GM19193 (cell line): ENCODE data around the gene PLEKHA5.

Experiments used
- POLR2A ChIP-seq: IDR thresholded peaks from 4 replicates; pipeline ENCODE4 v1.6.1; 2011; ENCODE audit not compliant: insufficient read depth, insufficient read length; ENCODE audit errors: extremely low read depth

PLEKHA5 gene, protein sequence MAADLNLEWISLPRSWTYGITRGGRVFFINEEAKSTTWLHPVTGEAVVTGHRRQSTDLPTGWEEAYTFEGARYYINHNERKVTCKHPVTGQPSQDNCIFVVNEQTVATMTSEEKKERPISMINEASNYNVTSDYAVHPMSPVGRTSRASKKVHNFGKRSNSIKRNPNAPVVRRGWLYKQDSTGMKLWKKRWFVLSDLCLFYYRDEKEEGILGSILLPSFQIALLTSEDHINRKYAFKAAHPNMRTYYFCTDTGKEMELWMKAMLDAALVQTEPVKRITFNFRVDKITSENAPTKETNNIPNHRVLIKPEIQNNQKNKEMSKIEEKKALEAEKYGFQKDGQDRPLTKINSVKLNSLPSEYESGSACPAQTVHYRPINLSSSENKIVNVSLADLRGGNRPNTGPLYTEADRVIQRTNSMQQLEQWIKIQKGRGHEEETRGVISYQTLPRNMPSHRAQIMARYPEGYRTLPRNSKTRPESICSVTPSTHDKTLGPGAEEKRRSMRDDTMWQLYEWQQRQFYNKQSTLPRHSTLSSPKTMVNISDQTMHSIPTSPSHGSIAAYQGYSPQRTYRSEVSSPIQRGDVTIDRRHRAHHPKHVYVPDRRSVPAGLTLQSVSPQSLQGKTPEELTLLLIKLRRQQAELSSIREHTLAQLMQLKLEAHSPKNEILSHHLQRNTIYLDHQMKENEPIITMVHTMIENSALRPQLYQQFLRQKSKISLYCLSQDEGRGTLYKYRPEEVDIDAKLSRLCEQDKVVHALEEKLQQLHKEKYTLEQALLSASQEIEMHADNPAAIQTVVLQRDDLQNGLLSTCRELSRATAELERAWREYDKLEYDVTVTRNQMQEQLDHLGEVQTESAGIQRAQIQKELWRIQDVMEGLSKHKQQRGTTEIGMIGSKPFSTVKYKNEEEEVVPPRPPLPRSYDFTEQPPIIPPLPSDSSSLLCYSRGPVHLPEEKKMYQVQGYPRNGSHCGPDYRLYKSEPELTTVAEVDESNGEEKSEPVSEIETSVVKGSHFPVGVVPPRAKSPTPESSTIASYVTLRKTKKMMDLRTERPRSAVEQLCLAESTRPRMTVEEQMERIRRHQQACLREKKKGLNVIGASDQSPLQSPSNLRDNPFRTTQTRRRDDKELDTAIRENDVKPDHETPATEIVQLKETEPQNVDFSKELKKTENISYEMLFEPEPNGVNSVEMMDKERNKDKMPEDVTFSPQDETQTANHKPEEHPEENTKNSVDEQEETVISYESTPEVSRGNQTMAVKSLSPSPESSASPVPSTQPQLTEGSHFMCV

DNA sequence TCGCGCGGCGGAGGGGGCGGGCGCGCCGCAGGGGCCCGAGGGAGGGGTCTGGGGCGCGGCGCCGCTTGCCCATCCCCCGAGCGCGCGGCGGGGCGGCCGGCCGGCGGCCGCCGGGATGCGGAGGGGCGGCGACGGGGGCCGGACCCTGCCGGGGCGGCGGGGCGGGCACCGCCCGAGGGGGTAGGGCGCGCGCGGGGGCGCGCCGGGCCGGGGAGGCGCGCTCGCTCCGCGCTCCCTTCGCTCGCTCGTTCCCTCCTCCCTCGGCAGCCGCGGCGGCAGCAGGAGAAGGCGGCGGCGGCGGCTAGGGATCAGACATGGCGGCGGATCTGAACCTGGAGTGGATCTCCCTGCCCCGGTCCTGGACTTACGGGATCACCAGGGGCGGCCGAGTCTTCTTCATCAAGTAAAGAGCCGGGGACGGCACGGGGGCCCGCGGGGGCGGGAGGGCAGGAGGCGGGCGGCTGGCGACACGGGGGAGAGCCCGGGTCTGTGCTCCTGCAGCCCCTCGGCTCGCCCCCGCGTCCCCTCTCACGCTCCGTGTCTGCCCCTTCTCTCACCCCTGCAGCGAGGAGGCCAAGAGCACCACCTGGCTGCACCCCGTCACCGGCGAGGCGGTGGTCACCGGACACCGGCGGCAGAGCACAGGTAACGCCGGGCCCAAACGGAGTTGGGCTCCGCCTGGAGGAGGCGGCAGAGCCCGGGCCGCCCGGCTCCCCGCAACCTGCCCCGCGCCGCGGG lies at the start of gene PLEKHA5:
Gene PLEKHA5, plus strand, starts transcription at position 248 of the 738 bp plus-strand sequence. Its CDS starts 67 bp downstream, at position 315.
- no peak for TF ChIP-seq POLR2A

DNA sequence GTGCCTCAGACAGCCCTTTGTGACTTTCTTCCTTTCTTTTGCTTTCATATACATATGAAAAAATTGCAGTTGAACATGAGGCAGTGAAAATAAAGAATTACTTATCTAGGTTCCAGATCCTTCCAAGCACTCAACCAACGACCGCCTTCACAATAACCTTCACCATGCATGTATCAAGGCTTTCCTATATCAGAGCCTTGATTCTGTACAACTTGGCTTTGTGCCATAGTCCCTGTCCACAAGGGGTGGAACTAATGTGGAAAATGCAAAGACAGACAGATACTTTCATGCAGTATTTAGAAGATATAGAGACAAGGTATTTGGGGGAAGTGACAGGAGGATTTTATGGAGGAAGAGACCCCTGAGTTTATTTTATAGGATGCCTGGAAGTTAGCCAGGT lies 48.6 kb upstream of the PLEKHA5 start:
- TF ChIP-seq POLR2A: no peak

DNA sequence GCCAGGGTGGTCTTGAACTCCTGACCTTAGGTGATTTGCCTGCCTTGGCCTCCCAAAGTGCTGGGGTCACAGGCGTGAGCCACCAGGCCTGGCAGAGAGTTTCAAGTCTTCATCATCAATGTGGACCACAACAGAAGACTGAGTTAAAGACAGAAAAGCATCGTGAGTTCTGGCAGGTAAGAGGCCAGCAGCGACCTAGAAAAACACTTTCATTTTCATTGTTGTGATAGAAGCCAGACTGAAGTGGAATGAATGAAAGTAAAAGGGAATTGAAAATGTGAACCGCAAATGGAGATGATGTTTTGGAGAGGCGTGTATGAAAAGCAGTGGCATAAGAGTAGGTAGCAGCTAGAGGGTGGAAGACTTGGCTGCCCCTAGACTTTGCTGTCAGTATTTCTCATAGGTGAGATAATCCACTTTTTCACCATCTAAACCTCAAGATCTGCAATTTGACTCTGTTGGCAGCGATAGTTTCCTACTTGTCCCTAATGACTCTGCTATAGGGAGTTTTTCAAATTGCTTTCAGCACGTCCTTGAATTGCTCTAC lies 47.1 kb upstream of the PLEKHA5 start:
- TF ChIP-seq POLR2A: no peak

DNA sequence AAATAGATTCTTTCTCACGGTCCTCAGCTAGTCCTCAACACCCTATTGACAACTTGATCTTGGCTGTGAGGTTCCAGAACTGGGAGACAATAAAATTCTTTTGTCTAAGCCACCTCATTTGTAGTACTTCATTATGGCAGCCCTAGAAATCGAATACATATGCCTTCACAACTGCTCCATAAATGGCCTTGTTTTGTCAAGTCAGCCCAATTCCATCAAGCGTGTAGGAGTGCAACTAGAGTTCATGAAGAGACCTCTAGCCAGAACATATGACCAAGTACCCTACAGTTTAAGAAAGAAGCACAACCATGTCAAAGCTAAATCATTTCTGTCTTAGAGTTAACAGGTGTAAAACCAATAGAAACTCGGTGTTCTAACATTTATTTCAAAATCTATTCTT lies 45.0 kb upstream of the PLEKHA5 start:
- no peak for TF ChIP-seq POLR2A

DNA sequence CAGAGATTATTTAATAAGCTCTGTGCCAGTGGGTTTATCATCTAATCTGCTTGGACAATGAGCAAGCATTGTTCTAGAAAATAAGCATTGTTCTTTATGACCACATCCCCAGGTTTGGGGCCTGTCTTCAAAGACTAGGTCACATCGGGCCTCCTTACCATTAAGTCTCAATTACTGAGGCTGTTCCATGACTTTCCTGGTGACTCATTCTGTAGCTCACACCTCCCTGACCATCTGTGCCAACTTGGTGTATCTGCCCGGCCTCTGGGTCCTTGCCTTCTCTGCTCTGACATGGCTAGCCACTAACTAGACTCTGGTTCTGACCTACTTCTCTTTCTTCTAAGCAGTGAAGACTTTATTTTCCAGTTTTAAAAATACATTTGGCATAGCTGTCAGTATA lies 44.4 kb upstream of the PLEKHA5 start:
- TF ChIP-seq POLR2A: no peak

DNA sequence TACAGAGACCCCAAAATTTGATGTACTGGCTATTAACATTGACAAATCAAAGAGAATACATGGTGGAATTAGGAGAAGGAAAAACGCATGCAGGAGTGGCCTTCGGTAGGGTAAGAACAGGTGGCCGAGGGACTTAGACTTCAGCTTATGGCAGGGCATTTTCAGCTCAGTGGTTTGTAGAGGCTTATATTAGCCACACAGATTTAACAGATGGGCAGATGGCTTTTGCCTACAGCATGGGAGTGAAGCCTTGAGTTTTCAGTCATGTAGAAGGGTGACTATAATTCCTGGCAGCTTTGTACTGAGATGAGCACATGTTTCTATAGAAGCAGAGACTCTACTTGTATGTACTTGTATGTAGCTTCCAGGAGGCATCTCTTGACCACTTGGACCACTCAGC lies 40.9 kb upstream of the PLEKHA5 start:
- no peak for TF ChIP-seq POLR2A

DNA sequence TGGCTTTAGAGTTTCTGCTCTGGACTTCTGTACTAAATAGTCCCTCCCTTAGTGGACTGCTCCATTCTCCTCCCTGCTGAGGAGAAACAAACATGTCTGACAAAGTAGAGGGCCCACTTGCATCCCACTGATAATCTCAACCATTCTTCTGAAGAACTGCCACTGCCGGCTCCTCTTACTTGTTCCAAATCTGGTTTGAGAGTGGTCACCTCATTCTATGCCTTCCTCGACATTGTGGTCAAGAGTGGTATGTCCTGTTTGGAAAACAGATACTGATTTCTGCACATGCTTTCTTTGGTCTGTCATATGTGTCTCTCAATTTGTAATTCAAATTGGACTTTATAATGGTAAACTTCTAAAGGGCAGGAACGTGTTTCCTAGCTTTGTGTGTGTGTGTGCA lies 36.3 kb upstream of the PLEKHA5 start:
- no peak for TF ChIP-seq POLR2A

DNA sequence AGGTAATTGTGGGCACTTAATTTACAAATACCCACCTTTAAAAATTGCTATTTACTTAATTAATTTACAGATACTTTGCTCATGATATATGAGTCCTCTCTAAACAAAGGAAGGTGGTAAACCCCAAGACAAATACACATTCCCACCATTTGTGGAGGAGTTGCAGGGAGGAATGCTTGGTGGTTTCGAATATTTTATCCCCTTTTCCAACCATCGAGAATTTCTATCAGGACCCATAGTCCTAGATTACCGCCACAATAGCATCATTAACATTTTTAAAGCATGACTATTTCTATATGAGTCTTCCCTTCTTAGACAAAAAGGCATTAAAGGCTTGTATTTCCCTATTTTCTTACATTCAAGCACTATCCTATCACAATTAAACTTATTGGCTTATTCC lies 34.2 kb upstream of the PLEKHA5 start:
- no peak for TF ChIP-seq POLR2A

DNA sequence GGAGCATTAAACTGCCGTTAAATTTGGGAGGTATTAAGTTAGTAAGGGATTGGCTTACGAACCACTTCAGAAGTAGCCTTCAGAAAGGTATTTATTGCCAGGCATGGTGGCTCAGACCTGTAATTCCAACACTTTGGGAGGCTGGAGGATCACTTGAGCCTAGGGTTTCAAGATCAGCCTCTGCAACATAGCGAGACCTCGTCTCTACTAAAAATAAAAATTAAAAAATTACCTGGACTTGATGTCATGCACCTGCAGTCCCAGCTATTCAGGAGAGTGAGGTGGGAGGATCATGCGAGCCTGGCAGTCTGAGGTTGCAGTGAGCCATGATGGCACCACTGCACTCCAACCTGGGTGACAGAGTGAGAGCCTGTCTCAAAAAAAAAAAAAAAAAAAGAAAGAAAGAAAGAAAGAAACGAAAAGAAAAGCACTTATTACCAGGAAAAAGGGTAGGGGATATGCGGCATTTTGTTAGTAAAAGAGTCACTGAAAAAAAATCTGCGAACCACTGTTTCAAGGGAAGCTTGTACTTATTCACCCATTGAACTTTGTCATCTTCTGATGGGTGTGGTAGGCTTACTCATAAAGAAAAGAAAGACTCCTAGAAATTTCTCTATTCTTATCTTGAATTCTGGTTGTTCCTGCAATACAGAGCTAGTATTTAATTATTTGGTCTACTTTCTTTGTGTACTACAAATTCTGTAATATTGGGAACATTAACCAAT lies 33.6 kb upstream of the PLEKHA5 start:
- no peak for TF ChIP-seq POLR2A

DNA sequence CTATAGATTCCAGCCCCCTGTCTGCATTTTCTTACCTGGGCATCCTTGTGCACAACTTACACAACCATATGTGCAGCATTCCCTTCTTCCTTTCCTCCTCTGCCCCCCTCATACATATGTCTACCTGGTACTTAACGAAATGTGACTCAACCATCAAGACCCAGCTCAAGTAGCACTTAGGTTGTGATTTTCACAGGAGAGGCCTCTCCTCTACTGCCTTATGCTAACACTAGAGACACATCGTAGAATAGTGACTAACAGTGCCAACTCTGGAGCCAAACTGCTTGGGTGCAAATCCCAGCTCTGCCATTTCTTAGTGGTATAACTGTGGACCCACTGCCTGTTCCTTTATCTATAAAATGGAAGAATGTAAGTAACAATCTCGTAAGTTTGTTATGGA lies 24.1 kb upstream of the PLEKHA5 start:
- TF ChIP-seq POLR2A: no peak

DNA sequence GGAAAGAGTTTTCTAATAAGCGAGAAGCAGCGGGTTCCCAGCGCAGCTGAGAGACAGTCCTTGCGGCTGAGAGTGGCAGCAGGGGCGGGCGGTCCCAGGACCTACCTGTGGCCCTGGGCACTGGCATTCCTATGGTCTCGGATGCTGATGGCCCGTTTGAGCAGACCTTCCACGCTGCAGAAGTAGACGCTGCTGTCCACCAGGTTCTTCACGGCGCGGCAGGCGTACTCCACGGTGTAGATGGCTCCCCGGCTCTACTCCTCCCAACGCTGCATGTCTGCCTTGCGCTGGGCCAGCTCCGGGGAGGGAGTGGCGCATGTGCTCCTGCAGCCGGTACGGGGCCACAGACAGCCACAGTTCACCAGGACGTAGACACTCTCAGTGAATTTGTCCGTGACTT lies 21.8 kb upstream of the PLEKHA5 start:
- TF ChIP-seq POLR2A: no peak

DNA sequence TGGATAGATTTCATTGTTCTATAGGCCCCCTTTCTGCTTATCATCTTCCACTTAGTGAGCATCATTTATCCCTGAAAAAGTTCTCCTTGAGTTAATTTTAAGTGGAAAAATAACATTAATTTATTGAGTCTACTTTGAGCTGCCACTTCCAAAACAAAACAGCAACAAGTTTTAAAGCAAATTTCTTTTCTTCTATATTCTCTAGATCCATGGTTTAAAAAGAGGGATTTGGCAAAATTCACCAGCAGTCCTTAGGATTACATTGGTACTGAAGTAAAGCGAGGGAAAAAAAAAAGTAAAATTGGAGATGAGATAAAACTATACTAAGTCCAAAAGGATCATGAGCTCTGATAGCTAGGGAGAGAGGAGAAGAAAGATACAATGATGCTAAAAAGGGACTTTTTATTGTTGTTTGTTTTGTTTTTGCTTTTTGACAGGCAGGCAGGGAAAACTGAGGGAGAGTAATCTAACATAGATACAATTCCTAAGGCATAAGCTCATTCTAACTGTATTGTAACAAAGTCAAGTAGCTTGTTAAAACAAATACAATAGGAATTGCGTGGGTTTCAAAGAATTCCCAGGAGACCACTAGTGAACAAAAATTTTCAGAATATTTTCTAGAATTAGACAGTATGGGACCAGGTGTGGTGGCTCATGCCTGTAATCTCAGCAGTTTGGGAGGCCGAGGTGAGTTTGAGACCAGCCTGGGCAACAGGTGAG lies 19.2 kb upstream of the PLEKHA5 start:
- no peak for TF ChIP-seq POLR2A

DNA sequence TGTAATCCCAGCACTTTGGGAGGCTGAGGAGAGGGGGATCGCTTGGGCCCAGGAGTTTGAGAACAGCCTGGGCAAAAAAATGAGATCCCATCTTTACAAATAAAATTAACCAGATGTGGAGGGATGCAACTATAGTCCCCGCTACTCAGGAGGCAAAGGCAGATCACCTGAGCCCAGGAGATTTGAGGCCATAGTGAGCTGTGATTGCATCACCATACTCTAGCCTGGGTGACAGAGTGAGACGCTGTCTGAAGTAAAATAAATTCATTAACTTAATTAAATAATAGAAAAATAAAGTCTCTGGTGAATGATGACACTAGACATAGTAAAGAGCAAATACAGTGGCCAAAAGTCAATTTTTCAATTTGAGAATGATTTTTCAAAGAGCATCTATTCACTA lies 16.1 kb upstream of the PLEKHA5 start:
- no peak for TF ChIP-seq POLR2A

DNA sequence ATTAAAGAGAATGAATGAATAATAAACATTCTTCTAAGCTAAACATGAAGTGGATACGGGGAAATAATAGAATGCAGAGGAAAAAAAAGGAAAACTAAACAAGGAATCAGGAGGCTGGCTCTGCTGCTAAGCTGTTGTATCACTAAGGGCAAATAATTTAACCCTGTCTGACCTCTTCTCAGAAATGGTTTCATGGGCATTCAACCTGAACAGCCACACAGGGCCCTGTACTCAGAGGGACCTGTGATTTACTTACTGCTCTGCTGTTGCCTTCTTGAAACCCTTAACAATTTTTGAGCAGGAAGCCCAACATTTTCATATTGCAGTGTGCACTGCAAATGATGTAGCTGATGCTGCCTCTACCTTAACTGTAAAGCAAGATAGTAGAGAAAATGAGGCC lies 14.2 kb upstream of the PLEKHA5 start:
- TF ChIP-seq POLR2A: no peak

DNA sequence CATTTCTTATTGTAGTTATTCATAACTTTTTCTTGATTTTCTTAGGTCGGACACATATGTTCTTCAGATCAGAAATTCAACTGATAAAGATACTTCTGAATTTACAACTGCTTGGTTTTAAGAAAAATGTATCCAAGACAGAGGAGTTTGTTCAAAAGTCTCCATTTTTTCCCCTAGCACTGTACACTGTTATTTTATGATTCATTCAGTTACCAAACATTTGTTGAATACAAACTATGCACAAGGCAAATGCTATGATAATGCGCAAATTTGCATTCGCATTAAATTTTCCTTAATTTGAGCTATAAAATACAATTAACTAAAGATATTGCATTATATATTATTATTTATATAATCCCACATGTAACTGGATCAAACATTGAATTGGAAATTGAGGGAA lies 10.1 kb upstream of the PLEKHA5 start:
- no peak for TF ChIP-seq POLR2A
